CD4-positive, alpha-beta T cell treated with Interleukin-4 for 4 hours (primary cell): ENCODE results near the gene DLX3.

ENCODE experiments used
- DNase-seq: peaks from one replicate; pipeline ENCODE4 v3.0.0-alpha.2; 2020

The DLX3 gene

DNA sequence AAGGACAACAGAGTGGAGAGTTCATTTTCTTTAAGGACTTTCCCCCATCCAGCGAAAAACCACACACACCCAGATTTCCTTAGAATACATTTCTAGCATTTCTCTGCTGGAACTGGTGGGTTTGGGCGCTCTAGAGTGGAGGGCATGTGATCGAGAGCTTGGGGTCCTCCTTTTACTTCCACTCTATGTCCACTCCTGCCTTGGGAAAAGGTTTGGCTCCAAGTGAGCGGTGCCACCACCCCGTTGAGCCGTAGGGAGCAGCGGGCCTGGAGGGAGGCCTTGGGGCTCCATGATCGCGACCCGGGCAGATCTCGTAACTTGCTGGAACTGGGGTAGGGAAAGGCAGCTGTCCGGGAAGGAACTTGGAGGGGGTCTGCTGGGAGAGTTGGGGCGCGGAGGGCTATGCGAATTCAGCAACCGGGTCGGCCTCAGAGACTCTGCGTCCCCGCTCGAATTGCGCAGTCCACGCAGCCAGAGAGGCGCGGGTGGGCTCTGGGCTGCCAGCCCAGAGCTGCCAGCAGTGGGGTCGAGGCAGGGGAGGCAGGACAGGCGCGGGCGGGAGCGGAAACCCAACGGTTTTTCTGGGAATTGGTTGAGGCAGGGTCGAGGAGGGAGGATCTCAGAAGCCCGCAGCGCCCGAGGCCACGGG, 23.7 kb downstream of the DLX3 start:
- DNase-seq: no peak

DNA sequence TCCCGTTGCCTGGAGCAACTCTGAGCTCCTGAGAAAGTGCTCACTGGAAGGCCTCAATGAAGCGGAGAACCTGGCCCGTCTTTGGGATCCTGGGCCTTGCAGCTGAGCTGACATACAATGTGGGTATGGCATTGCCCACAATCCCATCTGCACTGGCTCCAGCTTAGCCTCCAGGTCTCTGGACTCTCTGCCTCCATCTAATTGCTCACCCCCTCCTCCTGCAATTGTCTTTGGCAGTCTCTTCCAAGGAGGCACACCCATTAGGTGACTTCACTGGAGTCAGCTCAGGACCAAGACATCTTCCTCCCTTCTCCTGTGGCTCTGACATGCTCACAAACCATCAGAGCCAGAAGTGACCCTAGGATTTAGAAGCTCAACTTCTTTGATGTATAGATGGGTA, 24.5 kb downstream of the DLX3 start:
- DNase-seq: no peak

- DNase-seq: no peak
Measured at GRCh38 chr17:49969795-49970389, 25.1 kb downstream of the DLX3 start.

DNA sequence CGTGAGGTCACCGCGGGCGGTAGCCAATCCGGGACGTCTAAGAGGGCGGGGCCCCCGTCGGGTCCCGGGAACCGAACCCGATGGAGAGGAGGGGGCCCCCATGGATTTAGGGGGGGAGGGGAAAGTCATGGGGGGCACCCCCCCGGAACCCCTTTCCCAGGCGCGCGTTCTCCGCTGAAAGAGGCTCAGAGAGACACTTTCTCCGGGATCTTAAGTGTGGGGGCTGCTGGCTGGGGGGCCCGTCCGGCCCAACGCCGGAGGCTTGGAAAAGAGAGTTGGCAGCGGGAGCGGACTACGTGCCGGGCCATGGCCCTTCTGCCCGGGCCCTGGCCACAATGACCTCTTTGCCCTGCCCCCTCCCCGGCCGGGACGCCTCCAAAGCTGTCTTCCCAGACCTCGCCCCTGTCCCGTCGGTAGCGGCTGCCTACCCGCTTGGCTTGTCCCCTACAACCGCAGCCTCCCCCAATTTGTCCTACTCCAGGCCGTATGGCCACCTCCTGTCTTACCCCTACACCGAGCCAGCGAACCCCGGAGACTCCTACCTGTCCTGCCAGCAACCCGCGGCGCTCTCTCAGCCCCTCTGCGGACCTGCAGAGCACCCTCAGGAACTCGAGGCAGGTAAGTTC, 25.8 kb downstream of the DLX3 start, which contains the start of gene DLX4:
TSS of gene DLX4 (plus strand) at position 57 of the 626 bp plus-strand sequence. CDS start at position 336, 279 bp downstream.
- DNase-seq: no peak

GRCh38 chr17:49968405-49969133, 26.5 kb downstream of the DLX3 start:
- DNase-seq: peak; percentile 46

DNA sequence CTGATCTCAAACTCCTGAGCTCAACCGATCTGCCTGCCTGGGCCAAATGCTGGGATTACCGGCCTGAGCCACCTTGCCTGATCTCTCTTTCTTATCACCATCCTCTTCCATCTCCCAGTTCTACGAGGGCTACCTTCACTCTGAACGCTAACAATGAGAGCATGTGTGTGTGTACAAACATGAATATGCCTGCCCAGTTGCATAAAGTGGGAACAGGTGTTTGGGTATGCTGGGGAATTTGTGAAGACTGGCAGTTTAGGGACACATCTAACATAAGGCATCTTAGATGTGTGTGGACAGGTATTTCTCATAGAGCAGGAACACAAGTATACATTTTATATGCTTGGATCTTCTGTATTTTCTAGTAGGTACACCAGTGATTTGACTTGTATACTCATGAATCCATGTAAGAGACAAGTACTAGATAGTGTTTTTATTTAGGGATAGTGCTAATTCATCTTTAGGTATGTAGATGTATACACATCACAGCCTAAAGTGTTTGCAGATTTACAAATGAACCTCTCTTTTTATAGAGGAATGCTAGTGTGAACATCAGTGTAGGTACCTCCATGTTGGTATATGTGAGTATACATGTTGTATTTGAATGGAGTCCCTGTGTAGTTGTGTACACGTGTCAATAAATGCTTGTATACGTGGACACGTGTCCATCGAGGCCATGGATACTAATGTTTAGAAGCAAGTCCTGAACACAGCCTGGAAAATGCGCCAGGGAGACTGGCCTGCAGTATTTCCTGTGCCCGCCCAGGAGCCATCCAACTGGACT, 27.2 kb downstream of the DLX3 start:
- DNase-seq: no peak

GRCh38 chr17:49967205-49967604, 27.8 kb downstream of the DLX3 start:
- DNase-seq: no peak

- no peak for DNase-seq
Measured at GRCh38 chr17:49966767-49967166, 28.3 kb downstream of the DLX3 start.

GRCh38 chr17:49965524-49965909, 29.5 kb downstream of the DLX3 start:
- DNase-seq: no peak

- DNase-seq: peak; percentile 24
Measured at GRCh38 chr17:49964769-49965523, 30.1 kb downstream of the DLX3 start.

DNA sequence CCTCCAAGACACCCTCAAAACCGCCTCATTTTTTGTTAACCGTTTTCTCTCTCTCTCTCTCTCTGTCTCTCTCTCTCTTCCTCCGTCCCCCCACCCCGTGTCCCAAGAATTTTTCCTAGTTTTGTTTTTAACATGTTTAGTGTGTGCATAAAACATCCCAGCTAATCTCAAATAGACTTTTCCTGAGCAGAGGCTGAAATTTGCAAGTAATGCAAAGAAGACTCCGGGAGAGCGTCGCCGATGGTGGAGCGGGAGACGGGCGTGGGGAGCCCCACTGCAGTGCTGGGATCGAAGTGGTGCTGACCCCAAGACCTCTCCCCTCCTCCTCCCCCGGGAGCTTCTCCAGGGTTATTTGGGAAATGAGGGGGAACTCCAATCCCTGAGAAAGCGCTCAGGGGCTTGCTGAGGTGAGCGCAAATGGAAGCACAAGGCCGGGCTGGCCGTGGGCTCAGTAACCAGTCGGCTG, 30.7 kb downstream of the DLX3 start:
- no peak for DNase-seq

DNA sequence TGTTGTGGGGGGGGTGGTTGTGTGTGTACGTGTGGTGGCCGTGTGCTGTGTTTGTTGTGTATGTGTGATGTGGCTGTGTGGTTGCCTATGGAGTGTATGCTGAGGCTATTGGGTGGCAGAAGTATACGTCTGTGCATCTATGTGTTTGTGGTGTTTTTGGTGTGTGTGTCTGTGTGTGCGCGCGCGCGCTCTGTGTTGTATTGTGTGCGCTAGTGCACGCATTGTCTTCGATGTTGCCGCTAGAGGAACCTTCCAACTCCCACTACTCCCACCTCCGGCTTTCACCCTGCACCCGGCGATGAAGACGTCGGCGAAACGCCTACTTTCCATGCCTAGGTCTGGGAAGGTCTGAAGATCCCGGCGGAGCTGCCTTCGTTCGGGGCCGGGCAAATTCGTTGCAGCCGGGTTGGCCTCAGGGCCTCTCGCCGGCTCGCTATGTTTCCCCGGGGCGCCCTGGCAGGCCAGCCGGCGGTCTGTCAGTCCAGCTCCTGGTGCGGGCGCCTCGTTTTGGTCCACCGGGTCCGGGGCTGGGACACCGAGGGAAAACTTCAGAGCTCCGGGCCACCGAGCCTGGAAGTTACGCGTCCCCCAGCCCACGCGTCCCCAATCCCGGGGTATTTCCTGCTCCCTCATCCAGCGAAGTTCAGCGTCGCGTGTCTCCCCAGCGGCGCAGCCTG, 31.3 kb downstream of the DLX3 start:
- no peak for DNase-seq

DNA sequence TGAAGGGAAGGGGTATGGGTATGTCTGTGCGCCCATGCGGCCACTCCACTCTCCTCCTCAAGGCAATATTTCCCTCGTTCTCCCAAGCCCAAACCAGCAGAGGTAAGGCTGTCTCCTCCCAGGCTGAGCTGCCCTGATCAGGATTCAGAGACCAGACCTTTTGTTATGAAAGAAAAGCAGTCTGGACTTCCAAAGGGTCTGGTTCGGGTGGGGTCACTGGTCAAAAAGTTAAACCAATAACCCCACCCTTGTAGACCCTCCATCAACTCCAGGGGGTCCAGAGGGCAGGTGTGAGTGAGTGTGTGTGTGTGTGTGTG, 31.8 kb downstream of the DLX3 start:
- no peak for DNase-seq

DNA sequence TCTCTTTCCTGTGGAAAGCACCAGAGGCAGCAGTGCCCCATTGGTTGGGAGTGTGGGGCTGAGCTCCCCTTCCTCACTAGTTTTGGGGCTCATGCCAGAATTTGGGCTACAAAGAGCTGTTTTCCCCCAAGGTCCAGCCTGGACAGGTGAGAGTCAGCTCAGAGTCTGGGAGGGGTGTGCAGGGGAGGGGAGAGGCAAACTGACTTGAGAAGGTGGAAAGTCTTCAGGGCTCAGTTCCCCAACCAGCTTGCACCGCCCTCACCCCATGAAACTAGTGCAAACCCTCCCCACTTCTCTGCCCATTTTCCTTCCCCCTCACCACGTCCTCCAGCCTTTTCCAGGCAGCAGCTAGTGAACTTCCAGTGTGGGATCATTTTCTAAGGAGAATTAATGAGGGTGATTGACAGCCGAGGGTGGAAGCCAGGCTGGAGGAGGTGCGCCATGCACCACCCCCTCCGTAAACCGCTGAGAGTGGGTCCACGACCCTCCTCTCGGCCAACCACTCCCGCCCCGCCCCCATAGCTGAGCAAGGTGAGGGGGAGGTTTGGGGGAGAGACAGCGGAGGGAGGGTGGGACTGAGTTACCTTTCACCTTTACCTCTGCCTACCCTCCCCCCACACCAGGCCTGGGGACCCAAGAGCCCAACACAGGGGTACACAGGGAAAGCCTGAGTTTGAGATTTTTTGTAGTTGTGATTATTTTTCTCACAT, 32.3 kb downstream of the DLX3 start:
- no peak for DNase-seq

DNA sequence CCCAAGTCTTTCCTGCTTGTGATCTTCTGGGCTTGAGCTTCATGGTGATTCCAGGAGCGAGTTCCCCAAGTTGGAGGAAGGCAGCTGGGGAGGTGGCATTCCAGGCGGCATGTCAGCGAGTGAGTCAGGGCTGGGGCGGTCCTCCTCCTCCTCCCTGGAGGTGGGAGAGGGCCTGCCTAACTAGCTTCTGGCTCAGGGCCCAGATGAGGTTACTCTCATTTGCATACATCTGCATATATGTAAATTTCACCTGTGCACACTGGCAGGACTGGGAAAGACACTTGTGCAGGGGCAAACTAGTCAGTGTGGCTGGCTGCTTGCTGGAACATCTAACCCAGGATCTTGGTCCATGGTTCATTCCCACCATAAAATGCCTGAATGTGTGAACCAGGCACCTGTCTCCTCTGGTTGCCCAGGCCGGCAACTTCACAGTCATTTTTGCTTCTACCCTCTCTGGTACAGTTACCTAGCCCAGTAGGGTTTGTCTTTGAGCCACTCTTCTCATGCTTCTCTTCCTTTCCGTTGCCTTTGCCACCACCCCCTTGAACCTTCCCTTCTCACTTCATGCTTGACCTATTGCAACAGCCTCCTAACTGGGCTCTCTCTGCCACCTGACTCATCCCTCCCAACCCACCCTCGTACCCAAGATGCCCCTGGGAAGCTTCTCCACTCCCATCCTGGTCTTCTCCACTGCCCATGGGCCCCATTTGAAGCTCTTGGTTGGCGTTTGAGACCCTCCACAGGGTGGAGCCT, 35.7 kb downstream of the DLX3 start:
- no peak for DNase-seq

- DNase-seq: no peak
Measured at GRCh38 chr17:49958723-49959122, 36.3 kb downstream of the DLX3 start.

DNA sequence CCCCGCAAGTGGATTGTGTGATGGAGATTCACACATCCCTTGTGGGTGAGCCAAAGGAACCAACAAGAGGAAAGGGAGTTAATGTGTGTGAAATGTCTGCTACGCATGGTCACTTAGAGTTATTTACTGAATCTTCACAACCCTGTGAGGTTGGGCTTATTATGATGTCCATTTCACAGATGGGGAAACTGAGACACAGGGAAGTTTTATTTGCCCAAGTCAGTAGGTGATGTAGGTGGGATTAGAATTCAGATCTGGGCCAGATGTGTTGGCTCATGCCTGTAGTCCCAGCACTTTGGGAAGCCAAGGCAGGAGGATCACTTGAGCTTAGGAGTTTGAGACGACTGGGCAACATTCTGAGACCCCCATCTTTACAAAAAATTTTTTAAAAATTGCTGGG, 37.7 kb downstream of the DLX3 start:
- DNase-seq: no peak

GRCh38 chr17:49956780-49957179, 38.2 kb downstream of the DLX3 start:
- no peak for DNase-seq

- no peak for DNase-seq
Measured at GRCh38 chr17:49955157-49955556, 39.9 kb downstream of the DLX3 start.

GRCh38 chr17:49952912-49953497, 42.0 kb downstream of the DLX3 start:
- no peak for DNase-seq
